GM12872 (cell line): ENCODE measurements around the gene ZNF438.

Experiments used
- CTCF ChIP-seq: IDR thresholded peaks from 3 replicates; pipeline ENCODE4 v1.5.1; 2011; ENCODE audit warnings: low read depth, mild to moderate bottlenecking, low read length, moderate library complexity; ENCODE audit not compliant: insufficient read depth

Gene ZNF438

GRCh38 chr10:30834651-30835050 is 197.0 kb downstream of the ZNF438 start:
- TF ChIP-seq CTCF, result no peak

GRCh38 chr10:30834153-30834552 is 197.5 kb downstream of the ZNF438 start:
- no peak for TF ChIP-seq CTCF

GRCh38 chr10:30833628-30833970 is 198.1 kb downstream of the ZNF438 start:
- TF ChIP-seq CTCF, result no peak

GRCh38 chr10:30832749-30833627 is 198.7 kb downstream of the ZNF438 start:
- TF ChIP-seq CTCF, result no peak

- no peak for TF ChIP-seq CTCF
Measured at GRCh38 chr10:30832001-30832748, 199.5 kb downstream of the ZNF438 start.

GRCh38 chr10:30831426-30831825 is 200.2 kb downstream of the ZNF438 start:
- TF ChIP-seq CTCF, result no peak

GRCh38 chr10:30830315-30831230 is 201.1 kb downstream of the ZNF438 start:
- TF ChIP-seq CTCF, result no peak
